Gastroesophageal sphincter (tissue), 3 donors: ENCODE measurements around the gene CORO2B.

Source experiments
- EP300 ChIP-seq: sonication (generic); formaldehyde crosslinking; IDR thresholded peaks from one replicate; pipeline ENCODE4 v1.6.1; 2017; ENCODE audit warnings: antibody characterized with exemption, mild to moderate bottlenecking
- TF ChIP-seq, protein P1 (sequence below), 4 experiments: fragments of 200-600 bp in 2 of 4; fragments of 450-650 bp in 2 of 4; sonication (generic) in 1 of 4; IDR thresholded peaks; one replicate each; pipeline ENCODE4 v1.5.1; 2017 to 2019; ENCODE audit warnings: antibody characterized with exemption in 4 of 4, mild to moderate bottlenecking in 2 of 4, moderate library complexity in 2 of 4

DNA sequence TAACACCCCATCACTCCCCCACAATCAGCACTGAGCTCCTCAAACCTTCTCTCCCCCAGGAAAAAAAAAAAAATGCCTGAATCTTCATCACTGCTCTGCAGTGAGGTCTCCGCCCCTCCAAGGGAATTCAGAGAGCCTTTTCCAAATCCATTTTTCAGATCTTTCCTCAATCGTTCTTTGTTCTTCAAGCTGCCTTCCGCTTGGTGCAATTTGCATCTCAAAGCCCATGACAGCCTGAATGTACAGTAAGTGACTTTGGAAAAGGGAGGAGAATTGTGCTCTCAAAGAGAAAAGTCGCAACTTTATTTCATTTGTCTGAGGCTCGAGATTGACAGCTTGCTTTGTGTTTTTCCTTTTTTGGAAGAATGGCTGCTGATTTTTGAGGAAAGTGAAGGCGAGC lies 75.0 kb downstream of the CORO2B start:
- TF ChIP-seq, protein P1, sequence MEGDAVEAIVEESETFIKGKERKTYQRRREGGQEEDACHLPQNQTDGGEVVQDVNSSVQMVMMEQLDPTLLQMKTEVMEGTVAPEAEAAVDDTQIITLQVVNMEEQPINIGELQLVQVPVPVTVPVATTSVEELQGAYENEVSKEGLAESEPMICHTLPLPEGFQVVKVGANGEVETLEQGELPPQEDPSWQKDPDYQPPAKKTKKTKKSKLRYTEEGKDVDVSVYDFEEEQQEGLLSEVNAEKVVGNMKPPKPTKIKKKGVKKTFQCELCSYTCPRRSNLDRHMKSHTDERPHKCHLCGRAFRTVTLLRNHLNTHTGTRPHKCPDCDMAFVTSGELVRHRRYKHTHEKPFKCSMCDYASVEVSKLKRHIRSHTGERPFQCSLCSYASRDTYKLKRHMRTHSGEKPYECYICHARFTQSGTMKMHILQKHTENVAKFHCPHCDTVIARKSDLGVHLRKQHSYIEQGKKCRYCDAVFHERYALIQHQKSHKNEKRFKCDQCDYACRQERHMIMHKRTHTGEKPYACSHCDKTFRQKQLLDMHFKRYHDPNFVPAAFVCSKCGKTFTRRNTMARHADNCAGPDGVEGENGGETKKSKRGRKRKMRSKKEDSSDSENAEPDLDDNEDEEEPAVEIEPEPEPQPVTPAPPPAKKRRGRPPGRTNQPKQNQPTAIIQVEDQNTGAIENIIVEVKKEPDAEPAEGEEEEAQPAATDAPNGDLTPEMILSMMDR (IDR thresholded peaks at IDR 0.05): no peak
- TF ChIP-seq EP300: no peak
